SIG-M5 (cell line): ENCODE measurements around the gene ANO2.
"Not testable (repeated sequence)": the region's sequence is repeated elsewhere in the genome, so short reads cannot be mapped to it uniquely, and the experiment has no call there.

ENCODE experiments used
- DNase-seq: peaks from one replicate; lab custom pipeline; 2025; lab: John Stamatoyannopoulos, UW

Gene ANO2

GRCh38 chr12:5818877-5819276, 126.2 kb downstream of the ANO2 start:
- not testable (repeated sequence) for DNase-seq

DNA sequence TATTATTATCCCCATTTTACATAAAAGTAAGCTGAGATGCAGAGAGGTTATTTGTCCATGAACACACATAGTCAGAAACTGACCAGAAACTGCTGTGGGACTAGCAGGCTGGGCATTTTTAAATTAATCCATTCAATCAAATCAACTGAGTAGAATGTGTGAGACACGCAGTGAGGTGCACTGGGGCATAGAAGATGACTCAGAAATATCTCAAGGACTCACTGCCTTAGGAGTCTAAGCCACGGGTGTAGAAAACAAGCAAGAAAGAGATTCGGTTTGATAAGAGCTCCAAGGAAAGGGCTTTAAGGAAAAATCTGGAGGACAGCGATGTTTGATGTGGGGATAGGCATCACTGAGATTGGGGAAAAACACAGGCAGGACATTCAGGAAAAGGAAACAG, 127.8 kb downstream of the ANO2 start:
- no peak for DNase-seq

GRCh38 chr12:5809586-5809985, 135.5 kb downstream of the ANO2 start:
- DNase-seq, result no peak

DNA sequence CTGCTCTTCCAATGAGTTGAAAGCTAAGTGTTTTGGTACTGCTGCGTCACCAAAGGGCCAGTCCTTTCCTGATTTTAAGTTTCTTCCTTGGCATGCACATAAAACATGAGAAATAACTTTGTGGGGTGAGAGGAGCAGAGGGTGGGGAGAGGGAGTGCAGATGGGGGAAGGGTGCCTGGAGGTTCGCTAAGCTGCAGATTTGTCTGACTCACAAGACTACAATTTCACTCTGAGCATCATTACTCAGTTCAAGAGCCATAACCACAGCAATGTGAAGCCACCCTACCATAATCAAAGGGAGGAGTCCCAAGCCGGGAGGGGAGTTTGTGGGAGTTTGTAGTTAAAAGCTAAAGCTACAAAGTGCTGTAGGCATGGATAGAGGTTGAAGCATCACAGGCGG, 136.1 kb downstream of the ANO2 start:
- DNase-seq, result no peak

GRCh38 chr12:5807514-5808219, 137.4 kb downstream of the ANO2 start:
- DNase-seq, result no peak

- DNase-seq, result no peak
These were observed 138.0 kb downstream of the ANO2 start for GRCh38 chr12:5807090-5807414.

GRCh38 chr12:5806371-5807089, 138.5 kb downstream of the ANO2 start:
- no peak for DNase-seq

DNA sequence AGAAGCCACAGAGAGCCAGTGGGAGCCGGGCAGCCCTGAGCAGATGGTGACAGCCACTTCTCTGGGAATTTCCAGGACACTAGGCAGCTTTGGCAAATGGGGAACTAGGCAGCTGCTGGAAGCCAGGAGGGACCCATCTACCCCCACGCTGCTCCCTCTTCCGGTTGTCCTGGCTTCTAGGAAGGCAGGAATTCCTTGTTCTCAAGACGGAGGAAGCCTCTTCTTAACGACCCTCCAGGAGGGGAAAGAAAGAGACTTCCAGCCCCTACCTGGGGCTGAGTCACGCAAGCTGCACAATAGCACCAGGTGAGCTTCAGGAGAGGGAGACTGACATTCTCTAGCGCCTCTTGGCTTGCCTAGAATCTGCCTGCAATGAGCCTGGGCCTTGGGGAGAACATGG, 141.5 kb downstream of the ANO2 start:
- DNase-seq, result no peak

DNA sequence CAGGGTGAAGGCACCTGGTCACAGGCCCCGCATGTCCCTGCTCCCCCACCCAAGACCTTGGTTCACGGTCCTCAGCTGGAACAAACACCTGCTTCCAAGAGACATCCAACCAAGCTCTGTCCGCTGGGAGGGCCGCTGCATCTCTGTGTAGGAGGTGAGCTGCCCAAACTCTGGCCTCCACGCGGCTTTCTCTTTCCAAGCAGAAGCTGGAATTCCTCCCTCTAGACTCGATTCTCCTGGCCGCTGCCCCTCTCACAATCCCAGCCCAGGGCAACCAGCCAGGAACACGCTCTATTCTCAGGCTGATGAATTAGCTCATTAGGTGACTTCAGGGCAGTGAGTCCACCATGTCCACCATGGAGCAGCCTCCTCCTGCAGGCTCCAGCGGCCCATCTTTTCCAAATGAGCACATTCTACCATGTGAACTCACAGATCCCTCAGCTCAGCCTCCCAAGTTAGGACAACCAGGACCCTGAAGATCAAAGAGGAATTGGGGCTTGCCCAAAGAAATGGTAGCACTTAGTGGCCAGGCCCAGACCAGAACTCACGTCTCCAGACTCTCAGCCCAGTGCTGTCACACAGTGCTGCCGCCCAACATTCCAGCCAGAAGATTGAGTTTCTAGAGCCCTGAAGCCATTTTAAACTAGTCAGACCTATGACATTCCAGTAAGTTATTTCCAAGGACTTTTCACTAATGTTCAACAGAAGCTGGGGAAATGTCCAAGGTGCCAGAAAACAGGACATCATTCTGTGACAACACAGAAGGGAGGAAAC, 146.6 kb downstream of the ANO2 start:
- no peak for DNase-seq

GRCh38 chr12:5797661-5798060, 147.4 kb downstream of the ANO2 start:
- DNase-seq, result no peak

GRCh38 chr12:5796959-5797225, 148.2 kb downstream of the ANO2 start:
- DNase-seq, result no peak

DNA sequence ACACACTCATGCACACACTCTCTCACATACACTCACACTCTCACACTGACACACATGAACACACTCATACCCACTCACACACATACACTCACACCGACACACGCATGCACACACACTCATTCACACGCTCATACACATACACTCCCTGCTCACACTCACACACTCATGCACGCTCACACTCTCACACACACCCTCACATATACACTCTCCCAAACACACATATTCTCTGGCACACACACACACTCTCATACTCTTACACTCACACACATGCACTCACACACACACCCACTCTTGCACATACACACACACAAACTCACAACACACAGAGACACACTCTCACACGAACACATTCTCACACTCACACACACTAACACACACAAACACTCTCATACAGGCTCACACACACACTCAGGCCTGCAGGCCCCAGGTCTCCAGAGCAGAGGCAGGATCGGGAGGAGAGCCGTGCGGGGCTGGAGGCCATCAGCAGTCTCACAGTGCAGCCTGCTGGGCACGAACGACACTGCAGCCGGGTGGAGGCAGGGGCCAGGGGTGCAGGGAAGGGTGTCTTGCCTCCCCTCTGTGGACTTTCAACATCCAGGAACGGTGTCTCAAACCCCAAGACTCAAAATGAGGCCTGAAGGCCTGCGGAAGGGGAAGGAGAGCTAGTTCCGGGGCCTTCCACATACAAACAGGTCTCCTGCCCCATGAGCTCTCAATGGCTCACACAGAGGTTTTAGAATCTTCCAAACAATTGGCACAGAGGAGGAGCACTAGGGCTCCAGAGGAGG, 148.7 kb downstream of the ANO2 start:
- DNase-seq, result no peak

DNA sequence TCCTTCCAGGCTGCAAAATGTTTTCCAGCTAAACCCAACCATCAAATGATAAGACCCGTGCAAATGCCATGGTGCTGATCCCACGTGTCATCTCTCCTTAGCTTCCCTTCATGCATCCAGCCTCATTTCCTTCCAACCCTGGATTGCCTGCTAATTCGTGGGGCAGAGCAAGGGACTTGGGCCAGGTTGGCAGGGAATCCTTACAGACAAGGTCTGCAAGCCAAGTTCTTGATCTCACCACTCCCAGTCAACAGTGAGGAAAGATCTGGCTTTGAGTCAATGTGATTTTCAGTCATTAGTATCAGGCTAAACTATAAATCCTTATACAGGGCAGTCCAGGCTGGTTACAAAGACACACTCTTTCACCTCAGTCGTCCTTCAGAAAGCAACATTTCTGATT, 150.9 kb downstream of the ANO2 start:
- no peak for DNase-seq

DNA sequence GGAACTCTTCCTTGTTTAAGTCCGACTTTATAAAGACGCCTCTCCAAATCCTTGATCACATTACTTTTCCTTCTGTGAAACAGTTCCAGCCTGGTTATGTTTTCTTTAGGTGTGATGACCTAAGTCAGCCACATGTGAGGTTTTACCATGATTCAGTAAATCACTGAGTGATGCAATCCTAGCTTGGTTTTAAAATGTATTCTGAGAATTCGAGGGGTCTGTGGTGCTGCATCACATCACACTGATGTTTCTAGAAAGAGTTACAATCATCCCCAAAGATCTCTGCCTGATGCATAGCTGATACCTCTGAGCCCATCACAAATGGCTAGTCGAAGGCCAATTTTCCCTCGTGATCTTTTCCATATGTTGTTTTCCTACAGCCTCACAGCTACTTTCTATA, 152.7 kb downstream of the ANO2 start:
- DNase-seq, result no peak

DNA sequence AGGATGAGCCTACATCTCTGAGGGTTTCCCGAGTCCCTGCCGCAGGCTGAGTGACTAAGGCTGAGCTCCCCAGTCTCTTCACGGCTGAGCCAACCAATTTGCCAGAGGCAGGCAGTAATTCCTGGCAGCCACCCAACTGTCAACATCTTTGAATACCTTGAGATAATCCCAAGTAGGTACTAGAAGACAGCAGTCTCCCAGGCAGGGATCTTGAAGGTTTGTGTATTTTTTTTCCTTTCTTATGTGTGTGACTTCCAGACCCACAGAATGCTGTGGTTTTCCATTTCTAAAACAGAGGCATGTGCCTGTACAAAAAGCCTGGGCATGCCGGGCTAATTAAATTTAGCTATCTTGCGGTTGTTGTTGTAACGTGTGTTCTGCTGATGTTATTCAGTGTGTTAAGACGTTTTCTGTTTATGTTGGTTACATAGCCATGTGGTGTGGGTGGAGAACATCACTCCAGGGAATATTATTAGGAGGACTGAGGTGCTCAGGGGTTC, 155.5 kb downstream of the ANO2 start:
- DNase-seq, result no peak

DNA sequence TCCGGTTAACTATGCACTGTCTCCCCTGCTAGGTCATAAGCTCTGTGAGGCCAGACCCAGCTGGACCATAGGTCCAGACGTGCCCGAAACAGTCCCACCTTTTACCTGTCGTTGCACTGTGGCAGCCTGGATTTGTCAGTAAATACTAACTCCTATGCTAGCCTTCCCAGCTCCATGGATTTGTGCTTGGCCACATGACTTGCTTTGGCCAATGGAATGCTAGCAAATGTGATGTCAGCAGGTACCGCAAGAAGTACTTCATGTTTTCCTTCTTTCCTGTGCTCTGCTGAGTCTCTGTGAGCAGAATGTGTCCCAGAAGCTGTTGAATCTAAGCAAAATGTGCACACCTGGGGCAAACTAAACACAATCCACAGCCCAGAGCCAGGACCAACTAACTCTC, 157.2 kb downstream of the ANO2 start:
- no peak for DNase-seq

GRCh38 chr12:5785601-5786000, 159.5 kb downstream of the ANO2 start:
- no peak for DNase-seq

GRCh38 chr12:5784462-5785130, 160.5 kb downstream of the ANO2 start:
- DNase-seq, result no peak

- no peak for DNase-seq
These were observed 161.7 kb downstream of the ANO2 start for GRCh38 chr12:5783289-5783920.

DNA sequence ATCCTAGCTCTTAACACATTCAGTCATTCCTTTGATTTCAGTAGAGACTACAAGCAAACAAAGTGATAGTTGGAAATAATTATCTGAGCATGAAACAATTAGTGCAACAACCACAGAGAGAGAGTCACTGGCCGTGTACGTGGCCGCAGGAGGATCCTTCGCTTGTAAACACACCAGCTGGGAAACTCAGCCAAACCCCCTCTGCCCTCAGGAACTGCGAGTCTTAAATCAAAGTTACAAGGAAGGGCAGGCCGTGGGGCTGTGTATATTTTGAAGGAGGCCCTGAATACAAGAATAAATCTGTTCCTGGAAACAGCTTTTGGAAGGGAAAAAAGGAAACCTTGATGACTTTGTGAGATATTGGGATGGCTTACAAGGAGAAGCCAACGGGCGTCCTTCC, 164.5 kb downstream of the ANO2 start:
- no peak for DNase-seq

DNA sequence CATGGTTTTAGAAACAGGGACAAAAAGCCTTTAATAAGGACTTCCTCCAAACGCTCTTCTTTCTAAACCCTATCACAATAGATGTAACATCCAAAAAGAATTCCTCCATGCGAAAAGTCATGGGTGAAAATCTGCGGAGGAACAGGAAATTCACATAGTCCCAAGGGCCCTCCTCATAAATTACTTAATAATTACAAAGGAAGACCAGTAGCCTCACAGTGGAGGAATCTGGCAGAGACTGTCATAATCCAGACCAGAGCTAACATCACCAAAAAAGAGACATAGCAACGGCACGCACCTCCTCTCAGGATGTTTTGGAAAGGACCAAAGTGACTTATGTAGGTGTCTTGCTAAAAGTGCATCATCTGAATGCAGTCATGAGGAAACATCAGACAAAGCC, 165.7 kb downstream of the ANO2 start:
- no peak for DNase-seq
